Muscle of leg (tissue), 11 donors: ENCODE data around the gene CNPY4. TPM values are rescaled to one million over a fixed set of nuclear protein-coding genes. Genes with fewer than 3 reads are reported as not detected.

ENCODE experiments used
- DNase-seq: peaks from one replicate; pipeline ENCODE4 v3.0.0; 2013
- H3K27ac ChIP-seq: one replicate; pipeline ENCODE4 v1.5.1; 2013; ENCODE audit warnings: mild to moderate bottlenecking, low read length, control low read depth
- H3K27me3 ChIP-seq: one replicate; pipeline ENCODE4 v1.6.1; 2013; ENCODE audit warnings: low read length; ENCODE audit not compliant: control insufficient read depth, insufficient read depth
- H3K36me3 ChIP-seq: one replicate; pipeline ENCODE4 v1.6.1; 2013; ENCODE audit warnings: low read length; ENCODE audit not compliant: control insufficient read depth, insufficient read depth
- H3K4me1 ChIP-seq: one replicate; pipeline ENCODE4 v1.6.1; 2013; ENCODE audit warnings: low read length; ENCODE audit not compliant: control insufficient read depth, insufficient read depth
- H3K4me3 ChIP-seq: one replicate; pipeline ENCODE4 v1.5.1; 2013; ENCODE audit warnings: low read length, control low read depth
- H3K9me3 ChIP-seq: replicated peaks from 2 replicates; pipeline ENCODE4 v1.6.1; 2013; ENCODE audit warnings: low read depth, low read length; ENCODE audit not compliant: control insufficient read depth
- WGBS: methylation state at CpG from one replicate; pipeline ENCODE4 v1.1.5; 2013; ENCODE audit warnings: missing lambda C conversion rate; ENCODE audit not compliant: insufficient coverage; 5-methylcytosine and 5-hydroxymethylcytosine counted together
- polyA plus RNA-seq, 8 donors: library from polyadenylated mRNA; unstranded; fragments of 120-200 nt; gene quantifications; one replicate each; pipeline versions ENCODE4 v1.2.1 to v1.2.3, GENCODE V29; 2013; ENCODE audit warnings: inconsistent platforms in 1 of 8, low replicate concordance in 1 of 8; ENCODE audit not compliant: insufficient read length in 8 of 8, insufficient read depth in 1 of 8
- total RNA-seq: library from RNA; stranded (reverse); fragments of 120-200 nt; gene quantifications from one replicate; pipeline ENCODE4 v1.2.4, GENCODE V29; 2013

The CNPY4 gene
- total and polyA plus RNA-seq, 9 donors: 31.0 to 56.4 (median 44.4) TPM

DNA sequence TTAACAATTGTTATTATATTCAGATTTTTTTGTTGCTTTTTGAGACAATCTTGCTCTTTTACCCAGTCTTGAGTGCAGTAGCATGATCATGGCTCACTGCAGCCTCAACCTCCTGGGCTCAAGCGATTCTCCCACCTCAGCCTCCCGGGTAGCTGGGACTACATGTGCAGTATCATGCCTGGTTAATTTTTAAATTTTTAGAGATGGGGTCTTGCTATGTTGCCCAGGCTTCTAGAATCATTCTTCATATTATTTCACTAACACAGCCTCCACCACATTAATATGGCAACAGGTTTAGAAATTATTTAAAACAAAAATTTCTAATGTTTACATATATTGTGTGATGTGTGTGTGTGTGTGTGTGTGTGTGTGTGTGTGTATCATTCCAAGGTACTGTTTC, 27.8 kb downstream of the CNPY4 start:
- H3K27me3 ChIP-seq: no peaks in the 10 kb centered on the region
- no peaks in the 10 kb centered on the region for H3K36me3 ChIP-seq
- no peak for DNase-seq
- H3K27ac ChIP-seq: no peak overlapping the region
- H3K9me3 ChIP-seq: no peaks in the 10 kb centered on the region
- H3K4me3 ChIP-seq: no peak overlapping the region
- no CpG with 5 or more reads among the region's 2 CpGs for WGBS
- peaks cover 15% of the 10 kb centered on the region for H3K4me1 ChIP-seq

DNA sequence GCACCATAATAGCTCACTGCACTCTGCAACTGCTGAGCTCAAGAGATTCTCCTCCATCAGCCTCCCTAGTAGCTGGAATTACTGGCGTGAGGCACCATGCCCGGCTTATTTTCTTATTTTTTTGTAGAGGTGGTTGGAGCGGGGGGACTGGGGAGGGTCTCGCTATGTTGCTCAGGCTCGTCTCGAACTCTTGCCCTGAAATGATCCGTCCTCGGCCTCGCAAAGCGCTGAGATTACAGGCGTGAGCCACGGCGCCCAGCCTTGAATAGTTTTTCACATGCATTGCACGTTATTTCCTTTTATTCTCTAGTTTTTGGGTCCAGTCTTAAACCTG, 28.8 kb downstream of the CNPY4 start:
- peak overlapping the region; percentile 51 for H3K4me3 ChIP-seq
- DNase-seq: no peak

DNA sequence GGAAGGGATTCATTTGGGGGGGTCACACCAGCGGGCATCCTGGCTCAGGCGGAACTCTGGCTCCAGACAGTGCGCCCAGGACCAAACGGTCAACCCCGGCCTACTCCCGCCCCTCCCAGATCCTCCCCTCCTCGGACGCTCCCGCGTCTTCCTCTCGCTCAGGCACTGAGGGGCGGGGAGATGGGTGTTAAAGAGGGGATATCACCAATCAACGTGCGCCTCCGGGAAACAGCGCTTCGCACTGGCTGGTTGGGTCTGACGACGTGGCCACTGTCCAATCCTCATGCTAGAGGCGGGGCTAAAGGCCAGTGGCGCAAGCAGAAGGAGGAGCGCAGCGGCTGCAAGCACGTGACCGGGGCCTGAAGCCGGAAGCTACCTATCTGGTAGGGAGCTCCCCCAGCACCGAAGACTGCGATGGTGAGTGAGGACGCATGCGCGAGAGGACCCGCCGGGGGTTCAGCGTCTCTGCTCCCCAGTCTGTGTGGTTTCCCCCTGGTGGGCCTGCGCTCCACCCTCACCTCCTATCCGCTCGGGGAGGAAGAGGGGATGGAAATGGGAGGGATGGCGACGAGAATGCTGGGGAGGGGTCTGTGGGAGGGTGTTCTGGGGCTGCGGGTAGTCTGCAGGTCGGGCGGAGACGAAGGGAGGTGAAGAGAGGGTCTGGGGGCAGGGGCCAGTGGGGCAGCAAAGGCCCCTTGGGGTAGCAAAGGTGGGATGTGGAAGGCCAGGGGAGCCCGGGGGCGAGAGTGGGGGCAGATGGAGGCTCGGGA, 29.3 kb downstream of the CNPY4 start, which contains the start of gene LAMTOR4:
Gene LAMTOR4 (plus strand): TSS at position 360 of the 770 bp plus-strand sequence. CDS start 55 bp downstream, at position 415.
- Histone ChIP-seq H3K4me3 (peak within 1 kb of the TSS; percentile 98), H3K27me3 (no peaks in the 10 kb centered on the region), H3K27ac (peak within 1 kb of the TSS; percentile 86), H3K36me3 (peaks cover 11% of the 10 kb centered on the region), H3K4me1 (peaks cover 15% of the 10 kb centered on the region), H3K9me3 (no peaks in the 10 kb centered on the region)
- DNase-seq: peak; percentile 100
- WGBS: 0% methylated on average over 29 of the region's 46 CpGs

More for the DNA sequence above, 28.8 kb downstream of the CNPY4 start:
- 26% methylated on average over 11 of the region's 14 CpGs for WGBS
- H3K4me1 ChIP-seq: peaks cover 15% of the 10 kb centered on the region
- H3K9me3 ChIP-seq: no peaks in the 10 kb centered on the region
- H3K27ac ChIP-seq: peak overlapping the region; percentile 86
- H3K36me3 ChIP-seq: peaks cover 5% of the 10 kb centered on the region
- no peaks in the 10 kb centered on the region for H3K27me3 ChIP-seq

DNA sequence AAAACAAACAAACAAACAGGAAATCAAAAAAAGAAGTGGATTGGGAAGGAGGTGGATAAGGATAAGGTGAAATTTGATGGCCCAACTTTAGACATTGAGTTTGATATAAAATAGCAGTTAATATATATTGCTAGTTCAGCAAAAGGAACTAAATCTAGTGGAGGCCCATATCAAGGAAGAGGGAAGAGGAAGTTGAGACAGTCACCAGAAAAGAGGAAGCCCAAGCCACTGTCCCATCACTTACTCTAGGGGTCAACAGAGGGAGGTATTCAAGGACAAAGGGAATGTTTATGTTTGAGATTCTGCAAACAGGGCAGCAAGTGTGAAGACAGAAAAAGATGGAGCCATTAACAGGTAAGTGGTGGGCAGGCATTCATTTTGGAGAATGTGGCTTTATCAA, 33.0 kb downstream of the CNPY4 start:
- H3K27me3 ChIP-seq: no peaks in the 10 kb centered on the region
- H3K4me1 ChIP-seq: peaks cover 20% of the 10 kb centered on the region
- H3K27ac ChIP-seq: no peak overlapping the region
- H3K4me3 ChIP-seq: no peak overlapping the region
- no peak for DNase-seq
- H3K9me3 ChIP-seq: no peaks in the 10 kb centered on the region
- peaks cover 45% of the 10 kb centered on the region for H3K36me3 ChIP-seq

DNA sequence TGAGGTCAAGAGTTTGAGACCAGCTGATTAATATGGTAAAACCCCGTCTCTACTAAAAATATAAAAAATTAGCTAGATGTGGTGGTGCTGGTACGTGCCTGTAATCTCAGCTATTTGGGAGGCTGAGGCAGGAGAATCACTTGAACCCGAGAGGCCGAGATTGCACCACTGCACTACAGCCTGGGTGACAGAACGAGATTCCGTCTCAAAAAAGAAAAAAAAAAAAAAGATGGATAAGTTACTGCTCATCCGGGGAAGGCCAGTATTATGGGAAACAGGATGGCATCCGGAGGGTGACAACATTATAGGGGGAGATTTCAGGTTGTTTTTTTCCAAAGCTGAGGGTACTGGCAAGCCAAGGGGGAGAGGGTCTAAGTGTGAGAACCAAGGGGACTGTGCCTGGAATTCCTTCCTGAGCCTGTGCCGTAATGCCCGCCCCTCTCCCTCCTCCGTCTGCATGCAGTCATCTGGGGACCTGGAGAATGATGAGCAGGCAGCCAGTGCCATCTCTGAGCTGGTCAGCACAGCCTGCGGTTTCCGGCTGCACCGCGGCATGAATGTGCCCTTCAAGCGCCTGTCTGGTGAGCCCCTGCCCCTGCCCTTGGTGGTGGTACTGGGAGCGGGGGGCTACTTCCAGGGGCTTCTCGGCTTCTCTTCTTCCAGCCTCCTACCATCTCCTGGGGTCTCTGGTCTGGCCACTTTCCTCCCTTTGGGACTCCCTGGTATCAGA, 33.7 kb downstream of the CNPY4 start:
- H3K4me3 ChIP-seq: no peak overlapping the region
- peaks cover 45% of the 10 kb centered on the region for H3K36me3 ChIP-seq
- 82% methylated on average over 10 of the region's 18 CpGs for WGBS
- H3K27me3 ChIP-seq: no peaks in the 10 kb centered on the region
- no peaks in the 10 kb centered on the region for H3K9me3 ChIP-seq
- H3K27ac ChIP-seq: no peak overlapping the region
- peaks cover 23% of the 10 kb centered on the region for H3K4me1 ChIP-seq
- no peak for DNase-seq

DNA sequence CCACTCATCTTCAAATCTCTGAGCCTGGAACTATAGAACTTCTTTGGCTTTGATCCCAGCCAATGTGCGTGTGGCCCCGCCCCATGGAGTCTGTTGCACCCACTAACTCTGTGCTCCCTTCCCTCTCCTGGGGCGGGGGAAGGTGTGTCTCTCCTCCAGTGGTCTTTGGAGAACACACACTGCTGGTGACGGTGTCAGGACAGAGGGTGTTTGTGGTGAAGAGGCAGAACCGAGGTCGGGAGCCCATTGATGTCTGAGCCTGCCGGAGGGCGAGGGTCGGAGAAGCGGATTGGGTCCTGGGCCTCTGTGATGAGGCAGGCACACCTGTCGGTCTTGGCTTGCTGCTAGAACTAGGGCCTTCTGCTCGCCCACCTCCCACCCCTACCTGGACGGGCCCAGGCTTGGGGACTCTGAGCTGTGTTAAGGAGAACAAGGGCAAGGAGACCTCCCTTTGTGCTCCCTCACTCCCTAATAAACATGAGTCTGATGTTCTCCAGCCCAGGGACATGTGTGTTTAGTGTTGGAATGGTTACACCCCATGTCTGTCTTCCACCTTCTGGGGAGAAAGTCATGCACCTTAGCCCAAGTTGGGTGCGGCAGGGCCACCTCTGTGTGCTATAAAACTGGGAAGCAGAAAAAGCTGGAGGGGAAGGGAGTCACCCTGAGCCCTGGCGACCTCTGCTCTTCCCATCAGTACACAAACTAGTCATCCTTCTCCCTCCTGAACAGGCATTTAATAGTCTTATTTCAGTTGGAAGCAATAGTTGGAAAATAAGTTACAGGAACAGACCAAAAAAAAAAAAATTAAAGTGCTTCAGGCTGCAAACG, 34.5 kb downstream of the CNPY4 start:
- H3K4me1 ChIP-seq: peaks cover 21% of the 10 kb centered on the region
- H3K27me3 ChIP-seq: no peaks in the 10 kb centered on the region
- WGBS: 50% methylated on average over 2 of the region's 16 CpGs
- no peak for DNase-seq
- H3K4me3 ChIP-seq: no peak overlapping the region
- H3K27ac ChIP-seq: no peak overlapping the region
- no peaks in the 10 kb centered on the region for H3K9me3 ChIP-seq
- peaks cover 45% of the 10 kb centered on the region for H3K36me3 ChIP-seq

DNA sequence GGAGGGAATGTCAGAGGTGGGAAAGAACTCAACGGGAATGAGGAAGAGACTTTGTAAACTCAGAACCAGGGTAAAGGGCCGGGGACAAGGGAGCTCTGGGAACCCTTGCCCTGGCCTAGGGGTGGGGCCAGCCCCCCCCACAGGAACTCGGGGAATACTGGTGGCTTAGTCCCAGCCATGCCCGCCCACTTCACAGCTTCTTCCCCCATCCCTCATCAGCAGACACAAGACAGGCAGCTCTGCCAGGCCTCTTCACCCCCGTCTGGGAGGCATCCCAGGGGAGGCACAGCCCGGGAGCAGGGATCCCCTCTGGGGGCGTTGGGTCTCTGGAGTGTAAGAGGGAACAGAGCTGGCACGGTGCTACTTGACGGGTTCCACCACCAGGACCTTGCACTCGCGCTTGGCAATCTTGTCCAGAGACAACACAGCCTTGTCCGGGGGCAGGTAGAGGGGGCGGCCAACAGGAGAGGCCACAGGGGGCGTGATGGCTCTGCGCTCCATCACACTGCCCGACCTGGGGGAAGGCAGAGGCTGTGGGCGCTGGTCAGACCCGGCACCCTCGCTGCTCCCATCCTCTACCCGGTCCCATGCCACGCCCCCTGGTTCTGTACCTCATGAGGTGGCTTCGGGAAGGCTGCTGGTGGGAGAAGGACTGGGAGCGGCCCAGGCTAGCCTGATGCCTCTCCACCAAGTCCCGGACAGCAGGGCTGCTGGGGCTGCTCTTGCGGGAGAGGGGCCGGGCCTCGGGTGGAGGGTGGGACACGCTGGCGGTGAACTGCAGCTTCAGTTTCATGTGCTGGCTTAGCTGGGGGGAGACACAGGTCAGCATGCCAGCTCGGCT, 35.4 kb downstream of the CNPY4 start:
- Histone ChIP-seq H3K4me3 (no peak overlapping the region), H3K36me3 (peaks cover 45% of the 10 kb centered on the region), H3K27ac (no peak overlapping the region), H3K4me1 (peaks cover 17% of the 10 kb centered on the region), H3K9me3 (no peaks in the 10 kb centered on the region), H3K27me3 (no peaks in the 10 kb centered on the region)
- DNase-seq: no peak
- 79% methylated on average over 22 of the region's 30 CpGs for WGBS

DNA sequence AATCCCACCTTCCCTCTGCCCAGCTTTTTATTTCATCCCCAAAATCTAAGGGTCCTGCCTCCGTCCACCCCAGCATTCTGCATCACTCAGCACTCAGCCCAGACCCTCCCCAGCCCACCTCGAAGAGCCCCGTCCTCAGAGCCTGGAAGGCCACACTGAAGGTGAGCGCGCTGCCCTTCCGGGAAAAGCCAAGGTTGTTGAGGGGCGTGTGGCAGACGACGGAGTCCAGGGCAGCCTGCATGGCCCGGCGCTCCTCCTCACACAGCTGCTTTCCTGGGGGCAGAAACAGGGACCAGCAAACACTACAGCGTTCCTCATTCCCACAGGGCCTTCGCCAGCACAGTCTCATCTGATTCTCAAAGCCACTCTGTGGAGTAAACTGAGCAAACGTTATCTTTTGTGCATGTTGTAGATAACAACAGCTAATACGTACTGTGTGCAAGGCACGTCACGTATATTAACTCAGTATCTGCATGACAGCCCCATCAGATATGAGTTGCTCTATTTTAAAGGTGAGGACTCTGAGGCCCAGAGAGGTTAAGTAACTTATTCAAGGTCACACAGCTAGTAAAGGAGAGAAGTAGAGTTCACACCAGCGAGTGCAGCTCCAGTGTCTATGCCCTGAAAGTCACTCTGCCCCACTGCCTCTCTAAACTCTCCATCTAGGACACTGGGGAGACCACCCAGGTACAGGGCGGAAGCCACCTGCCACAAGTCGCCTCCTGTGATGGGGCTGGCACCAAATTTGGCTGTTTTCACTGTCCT, 36.3 kb downstream of the CNPY4 start:
- Histone ChIP-seq H3K27ac (no peak overlapping the region), H3K4me3 (no peak overlapping the region), H3K36me3 (peaks cover 45% of the 10 kb centered on the region), H3K4me1 (peaks cover 16% of the 10 kb centered on the region), H3K27me3 (no peaks in the 10 kb centered on the region), H3K9me3 (no peaks in the 10 kb centered on the region)
- DNase-seq: no peak
- WGBS: 89% methylated on average over 14 of the region's 20 CpGs
